DND-41 (cell line): ENCODE measurements around the gene SBNO1.

ENCODE experiments used
- CTCF ChIP-seq: IDR thresholded peaks from 2 replicates; pipeline ENCODE4 v1.5.1; 2012; ENCODE audit warnings: borderline replicate concordance, low read length, moderate library complexity, mild to moderate bottlenecking; ENCODE audit not compliant: poor library complexity, severe bottlenecking; ENCODE audit errors: extremely low read depth
- EZH2 ChIP-seq: IDR thresholded peaks from 3 replicates; pipeline ENCODE4 v1.6.1; 2012; ENCODE audit warnings: borderline replicate concordance, low read depth, mild to moderate bottlenecking, moderate library complexity, low read length, inconsistent platforms; ENCODE audit not compliant: severe bottlenecking

GRCh38 chr12:123346946-123347345 is 17.7 kb downstream of the SBNO1 start:
- TF ChIP-seq CTCF = no peak
- no peak for TF ChIP-seq EZH2
